Measurements from ENCODE around the gene RASIP1. TPM values are rescaled to one million over a fixed set of nuclear protein-coding genes. Genes with fewer than 3 reads are reported as not detected.

Gene RASIP1
- polyA plus RNA-seq, 2 of the 4 experiments (the other 2 are of a cell fraction) = 0.36 to 0.40 TPM

- FAIRE-seq = no peak
Measured at GRCh38 chr19:48705431-48705830, 35.0 kb downstream of the RASIP1 start.

GRCh38 chr19:48703316-48703715 is 37.1 kb downstream of the RASIP1 start:
- Histone ChIP-seq H3K4me1 (peaks cover 3% of the 10 kb centered on the region; the same call in 2 of the 3 replicates), H3K27ac (no peak overlapping the region), H3K9me3 (no peaks in the 10 kb centered on the region), H3K4me3 (no peak overlapping the region), H3K4me2 (no peak overlapping the region)
- FAIRE-seq (no peak), DNase-seq (ENCODE audit: low read depth in 1 of 2, low spot score in 1 of 2) (no peak), ATAC-seq (no peak)
- TF ChIP-seq NFE2L2 (conservative IDR thresholded peaks at IDR 0.05; ENCODE audit: low read length) = no peak
- CTCF ChIA-PET = interaction anchor here (2.1 kb wide), 1 partner anchor 28 kb away, joined by 6 read pairs; no protein-coding TSS in a partner anchor
- POLR2A ChIA-PET = no interaction called here
- WGBS (ENCODE audit: missing lambda C conversion rate) = 93% methylated on average over 23 of the region's 23 CpGs

More at GRCh38 chr19:48705431-48705830, 35.0 kb downstream of the RASIP1 start:
- 45% methylated on average over 2 of the region's 2 CpGs for WGBS (ENCODE audit: missing lambda C conversion rate)
- ATAC-seq (no peak), DNase-seq (ENCODE audit: low read depth in 1 of 2, low spot score in 1 of 2) (no peak)
- Histone ChIP-seq H3K4me2 (no peak overlapping the region), H3K27ac (no peak overlapping the region), H3K4me1 (no peaks in the 10 kb centered on the region), H3K9me3 (no peaks in the 10 kb centered on the region), H3K4me3 (no peak overlapping the region)
- ChIA-PET CTCF (interaction anchor here (0.8 to 1.9 kb wide), 9 partner anchors 8 to 59 kb away, joined by 3 to 7 read pairs (median 4); partner anchors contain the start of gene CA11), POLR2A (no interaction called here)
- TF ChIP-seq KDM5A (IDR thresholded peaks at IDR 0.05) = no peak
- no peak for TF ChIP-seq RNF2 (IDR thresholded peaks at IDR 0.05; ENCODE audit: borderline replicate concordance, low read depth)
- TF ChIP-seq PBX3 (IDR thresholded peaks at IDR 0.05) = no peak
- TF ChIP-seq HMGXB4 (CRISPR knock-in tag; IDR thresholded peaks at IDR 0.05; ENCODE audit: borderline replicate concordance) = no peak
- no peak for TF ChIP-seq RAD21 (conservative IDR thresholded peaks at IDR 0.05 in 1 of 2, IDR thresholded peaks at IDR 0.05 in 1 of 2)

GRCh38 chr19:48702701-48703100 is 37.7 kb downstream of the RASIP1 start:
- CTCF ChIA-PET = interaction anchor here (0.5 to 2.5 kb wide), 5 partner anchors 11 to 544 kb away, joined by 3 to 9 read pairs (median 6); no protein-coding TSS in a partner anchor
- POLR2A ChIA-PET = no interaction called here

More at GRCh38 chr19:48702701-48703100, 37.7 kb downstream of the RASIP1 start:
- 92% methylated on average over 13 of the region's 13 CpGs for WGBS (ENCODE audit: missing lambda C conversion rate)
- peaks cover 3% of the 10 kb centered on the region; the same call in 2 of the 3 replicates for H3K4me1 ChIP-seq
- ATAC-seq (no peak), FAIRE-seq (no peak), DNase-seq (ENCODE audit: low read depth in 1 of 2, low spot score in 1 of 2) (no peak)
- H3K4me3 ChIP-seq = no peak overlapping the region
- H3K9me3 ChIP-seq = no peaks in the 10 kb centered on the region
- H3K27ac ChIP-seq = no peak overlapping the region
- TF ChIP-seq HOXB5 (CRISPR knock-in tag; IDR thresholded peaks at IDR 0.05) = no peak
- no peak for TF ChIP-seq BCL3 (IDR thresholded peaks at IDR 0.05)
- TF ChIP-seq HMGXB4 (CRISPR knock-in tag; IDR thresholded peaks at IDR 0.05; ENCODE audit: borderline replicate concordance) = no peak
- TF ChIP-seq CBX2 (IDR thresholded peaks at IDR 0.05; ENCODE audit: borderline replicate concordance, low read depth) = no peak
- TF ChIP-seq EP300 (IDR thresholded peaks at IDR 0.05) = no peak
- TF ChIP-seq POLR2AphosphoS2 (conservative IDR thresholded peaks at IDR 0.05; ENCODE audit: low read length) = no peak
- TF ChIP-seq ZNF302 (CRISPR knock-in tag; IDR thresholded peaks at IDR 0.05) = no peak
- TF ChIP-seq RARB (CRISPR knock-in tag; IDR thresholded peaks at IDR 0.05) = no peak
- no peak for TF ChIP-seq BHLHE40 (IDR thresholded peaks at IDR 0.05; ENCODE audit: low read depth, low read length)
- TF ChIP-seq ZFP36 (IDR thresholded peaks at IDR 0.05; ENCODE audit: borderline replicate concordance, partially characterized antibody) = no peak
- TF ChIP-seq FOSB (CRISPR knock-in tag; IDR thresholded peaks at IDR 0.05) = no peak
- no peak for TF ChIP-seq TP53 (CRISPR knock-in tag; IDR thresholded peaks at IDR 0.05)
- no peak for TF ChIP-seq CTCF (IDR thresholded peaks at IDR 0.05)
- TF ChIP-seq FOSL2 (IDR thresholded peaks at IDR 0.05) = no peak
- no peak for TF ChIP-seq FOSL2 (CRISPR knock-in tag; IDR thresholded peaks at IDR 0.05)
- no peak for TF ChIP-seq TFCP2L1 (CRISPR knock-in tag; IDR thresholded peaks at IDR 0.05)
- TF ChIP-seq EHMT2 (IDR thresholded peaks at IDR 0.05; ENCODE audit: low read depth) = no peak
- TF ChIP-seq FOXS1 (CRISPR knock-in tag; IDR thresholded peaks at IDR 0.05) = no peak
- TF ChIP-seq USF2 (IDR thresholded peaks at IDR 0.05) = no peak
- no peak for TF ChIP-seq PHF8 (IDR thresholded peaks at IDR 0.05; ENCODE audit: borderline replicate concordance, low read depth)
- no peak for TF ChIP-seq NFE2L2 (conservative IDR thresholded peaks at IDR 0.05; ENCODE audit: low read length)
- no peak overlapping the region for H3K4me2 ChIP-seq
